HCT116 (cell line): Measurements from ENCODE around the gene G6PC3. TPM values are rescaled to one million over a fixed set of nuclear protein-coding genes. Genes with fewer than 3 reads are reported as not detected.
A peak's percentile ranks its signal among the peaks of the same experiment; 100 is the strongest.

Experiments used
- FOSL1 ChIP-seq: IDR thresholded peaks from 2 replicates; pipeline ENCODE4 v1.6.1; 2012; ENCODE audit warnings: low read depth
- JUND ChIP-seq: IDR thresholded peaks from 2 replicates; pipeline ENCODE4 v1.6.1; 2012
- POLR2A ChIP-seq: IDR thresholded peaks from 2 replicates; pipeline ENCODE4 v1.7.0; 2011; ENCODE audit warnings: borderline replicate concordance; ENCODE audit not compliant: insufficient read depth, insufficient read length; ENCODE audit errors: extremely low read depth
- SIN3A ChIP-seq: IDR thresholded peaks from 2 replicates; pipeline ENCODE4 v1.6.1; 2012; ENCODE audit warnings: low read depth
- SP1 ChIP-seq: IDR thresholded peaks from 2 replicates; pipeline ENCODE4 v1.6.1; 2012; ENCODE audit warnings: low read depth
- YY1 ChIP-seq: IDR thresholded peaks from 2 replicates; pipeline ENCODE4 v1.6.1; 2011; ENCODE audit warnings: low read length, low read depth, moderate library complexity, mild to moderate bottlenecking; ENCODE audit not compliant: insufficient replicate concordance; ENCODE audit errors: extremely low read depth
- ZFX ChIP-seq: fragments of 450-650 bp; IDR thresholded peaks from 2 replicates; pipeline ENCODE4 v1.6.1; 2017
- total RNA-seq: library from RNA; stranded (reverse); gene quantifications from one replicate; pipeline ENCODE4 v1.2.1, GENCODE V29; 2021; ENCODE audit not compliant: unreplicated experiment
- TF ChIP-seq, protein P1 (sequence below): IDR thresholded peaks from 2 replicates; pipeline ENCODE4 v1.6.1; 2011; ENCODE audit warnings: mild to moderate bottlenecking, low read length, moderate library complexity; ENCODE audit not compliant: insufficient replicate concordance; ENCODE audit errors: extremely low read depth

G6PC3 gene
- total RNA-seq, 1 experiment from 2014 or later = 50.6 TPM

DNA sequence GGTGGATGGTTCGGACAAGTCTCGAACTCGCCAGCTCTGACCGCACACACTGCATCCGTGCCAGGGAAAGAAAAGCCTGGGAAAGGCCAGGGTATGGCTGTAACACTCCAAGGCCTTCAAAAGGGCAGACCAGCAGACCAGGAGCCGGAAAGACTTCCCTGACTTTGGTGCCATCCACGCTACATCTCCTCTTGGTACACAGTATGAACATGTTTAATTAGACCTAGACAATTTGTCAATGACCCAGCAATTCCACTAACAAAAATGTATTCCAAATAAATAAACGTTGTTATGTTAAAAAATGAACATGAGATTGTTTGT, 53.5 kb downstream of the G6PC3 start (continued):
- no peak for TF ChIP-seq JUND
- peak; percentile 2; the same call in 1 of the 2 replicates for TF ChIP-seq ZFX
- no peak for TF ChIP-seq FOSL1
- TF ChIP-seq SIN3A = 0 out of 2 replicates have a peak, but pooled peaks have one; percentile 41
- TF ChIP-seq POLR2A = no peak
- no peak for TF ChIP-seq YY1
- TF ChIP-seq, protein P1, sequence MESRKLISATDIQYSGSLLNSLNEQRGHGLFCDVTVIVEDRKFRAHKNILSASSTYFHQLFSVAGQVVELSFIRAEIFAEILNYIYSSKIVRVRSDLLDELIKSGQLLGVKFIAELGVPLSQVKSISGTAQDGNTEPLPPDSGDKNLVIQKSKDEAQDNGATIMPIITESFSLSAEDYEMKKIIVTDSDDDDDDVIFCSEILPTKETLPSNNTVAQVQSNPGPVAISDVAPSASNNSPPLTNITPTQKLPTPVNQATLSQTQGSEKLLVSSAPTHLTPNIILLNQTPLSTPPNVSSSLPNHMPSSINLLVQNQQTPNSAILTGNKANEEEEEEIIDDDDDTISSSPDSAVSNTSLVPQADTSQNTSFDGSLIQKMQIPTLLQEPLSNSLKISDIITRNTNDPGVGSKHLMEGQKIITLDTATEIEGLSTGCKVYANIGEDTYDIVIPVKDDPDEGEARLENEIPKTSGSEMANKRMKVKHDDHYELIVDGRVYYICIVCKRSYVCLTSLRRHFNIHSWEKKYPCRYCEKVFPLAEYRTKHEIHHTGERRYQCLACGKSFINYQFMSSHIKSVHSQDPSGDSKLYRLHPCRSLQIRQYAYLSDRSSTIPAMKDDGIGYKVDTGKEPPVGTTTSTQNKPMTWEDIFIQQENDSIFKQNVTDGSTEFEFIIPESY = no peak
- no peak for TF ChIP-seq SP1

Other genes with a start within 250 kb of the G6PC3 start
- 19.5 TPM for gene MPP3, start 237.6 kb upstream of the G6PC3 start, total RNA-seq
- not detected for gene CD300LG, start 223.6 kb upstream of the G6PC3 start, total RNA-seq
- gene MPP2, start 163.2 kb upstream of the G6PC3 start, total RNA-seq = 16.4 TPM
- not detected for gene PPY, start 128.3 kb upstream of the G6PC3 start, total RNA-seq
- gene PYY, start 116.8 kb upstream of the G6PC3 start, total RNA-seq = 0.52 TPM
- gene NAGS, start 66.1 kb upstream of the G6PC3 start, total RNA-seq = 10.0 TPM
- 43.8 TPM for gene TMEM101, start 55.8 kb upstream of the G6PC3 start, total RNA-seq
- 99.6 TPM for gene LSM12, start 4.1 kb upstream of the G6PC3 start, total RNA-seq
- 32.9 TPM for gene HDAC5, start 52.9 kb downstream of the G6PC3 start, total RNA-seq
- gene HROB, start 71.2 kb downstream of the G6PC3 start, total RNA-seq = 14.3 TPM
- 0.37 TPM for gene ASB16, start 100.0 kb downstream of the G6PC3 start, total RNA-seq
- 25.1 TPM for gene TMUB2, start 116.2 kb downstream of the G6PC3 start, total RNA-seq
- 86.7 TPM for gene ATXN7L3, start 129.1 kb downstream of the G6PC3 start, total RNA-seq
- 84.3 TPM for gene UBTF, start 148.9 kb downstream of the G6PC3 start, total RNA-seq
- gene SLC4A1, start 197.4 kb downstream of the G6PC3 start, total RNA-seq = 0.22 TPM
- gene RUNDC3A, start 237.9 kb downstream of the G6PC3 start, total RNA-seq = 0.61 TPM